CD1c-positive myeloid dendritic cell (primary cell): ENCODE results near the gene LIPE.
A peak's percentile ranks its signal among the peaks of the same experiment; 100 is the strongest.
"Not testable (repeated sequence)": the region's sequence is repeated elsewhere in the genome, so short reads cannot be mapped to it uniquely, and the experiment has no call there.

Experiments used
- DNase-seq: peaks from one replicate; pipeline ENCODE4 v3.0.0-alpha.2; 2016; ENCODE audit errors: extremely low spot score

The LIPE gene

GRCh38 chr19:42427313-42427712 is at the start of gene LIPE:
Gene LIPE, minus strand, starts transcription at chr19:42427388. Its CDS starts 239 bp downstream, at chr19:42427149.
- DNase-seq = no peak

GRCh38 chr19:42475366-42475765 is 48.2 kb upstream of the LIPE start:
- no peak for DNase-seq

- DNase-seq = no peak
These were observed 47.6 kb upstream of the LIPE start for GRCh38 chr19:42474743-42475142.

GRCh38 chr19:42473686-42474085 is 46.5 kb upstream of the LIPE start:
- no peak for DNase-seq

GRCh38 chr19:42472402-42473147 is 45.4 kb upstream of the LIPE start:
- no peak for DNase-seq

GRCh38 chr19:42471554-42472249 is 44.5 kb upstream of the LIPE start:
- no peak for DNase-seq

- DNase-seq = no peak
These were observed 42.4 kb upstream of the LIPE start for GRCh38 chr19:42469311-42470235.

GRCh38 chr19:42468273-42468796 is 41.1 kb upstream of the LIPE start:
- DNase-seq = no peak

GRCh38 chr19:42467183-42467760 is 40.1 kb upstream of the LIPE start:
- DNase-seq = peak; percentile 44

- peak; percentile 25 for DNase-seq
These were observed 39.5 kb upstream of the LIPE start for GRCh38 chr19:42466521-42467182.

- DNase-seq = peak; percentile 39
These were observed 38.7 kb upstream of the LIPE start for GRCh38 chr19:42465827-42466280.

- DNase-seq = no peak
These were observed 34.6 kb upstream of the LIPE start for GRCh38 chr19:42461700-42462324.

GRCh38 chr19:42461231-42461630 is 34.0 kb upstream of the LIPE start:
- DNase-seq = not testable (repeated sequence)

- no peak for DNase-seq
These were observed 32.7 kb upstream of the LIPE start for GRCh38 chr19:42459926-42460325.

GRCh38 chr19:42455621-42456081 is 28.5 kb upstream of the LIPE start:
- peak; percentile 75 for DNase-seq

GRCh38 chr19:42455086-42455485 is 27.9 kb upstream of the LIPE start:
- DNase-seq = no peak

- no peak for DNase-seq
These were observed 25.4 kb upstream of the LIPE start for GRCh38 chr19:42452590-42452989.

- peak; percentile 91 for DNase-seq
These were observed 23.2 kb upstream of the LIPE start for GRCh38 chr19:42450314-42450934.

GRCh38 chr19:42448306-42448705 is 21.1 kb upstream of the LIPE start:
- not testable (repeated sequence) for DNase-seq

- no peak for DNase-seq
These were observed 18.8 kb upstream of the LIPE start for GRCh38 chr19:42445948-42446347.
